Type B pancreatic cell (in vitro differentiated cells): ENCODE measurements around the gene GATA6. TPM values are rescaled to one million over a fixed set of nuclear protein-coding genes. Genes with fewer than 3 reads are reported as not detected.

Experiments
- DNase-seq: peaks from one replicate; pipeline ENCODE4 v3.0.0; 2021; ENCODE audit warnings: mixed read lengths; ENCODE audit not compliant: unreplicated experiment; ENCODE audit errors: extremely low spot score
- H3K27ac Mint-ChIP-seq: 2 replicates; pipeline ENCODE4 v1.8.0; 2021; ENCODE audit warnings: mild to moderate bottlenecking, mixed read lengths
- H3K27me3 Mint-ChIP-seq: 2 replicates; pipeline ENCODE4 v1.8.0; 2021; ENCODE audit warnings: mixed read lengths
- H3K36me3 Mint-ChIP-seq: 2 replicates; pipeline ENCODE4 v1.8.0; 2021; ENCODE audit warnings: mixed read lengths
- H3K4me1 Mint-ChIP-seq: one replicate; pipeline ENCODE4 v1.8.0; 2021; ENCODE audit warnings: mixed read lengths; ENCODE audit not compliant: unreplicated experiment
- H3K4me3 Mint-ChIP-seq: 2 replicates; pipeline ENCODE4 v1.8.0; 2021; ENCODE audit warnings: mild to moderate bottlenecking, mixed read lengths
- H3K9me3 Mint-ChIP-seq: 2 replicates; pipeline ENCODE4 v1.8.0; 2021; ENCODE audit warnings: mixed read lengths
- CTCF ChIP-seq: fragments of 200-600 bp; sonication (generic); conservative IDR thresholded peaks from 2 replicates; pipeline ENCODE4 v1.5.0; 2021; ENCODE audit warnings: antibody characterized with exemption, mild to moderate bottlenecking
- total RNA-seq: library from RNA; stranded (reverse); gene quantifications from 2 replicates; pipeline ENCODE4 v1.2.1, GENCODE V29; 2021; ENCODE audit warnings: low replicate concordance

GATA6 gene
- total RNA-seq, 1 donor from 2014 or later: 37.7 TPM

DNA sequence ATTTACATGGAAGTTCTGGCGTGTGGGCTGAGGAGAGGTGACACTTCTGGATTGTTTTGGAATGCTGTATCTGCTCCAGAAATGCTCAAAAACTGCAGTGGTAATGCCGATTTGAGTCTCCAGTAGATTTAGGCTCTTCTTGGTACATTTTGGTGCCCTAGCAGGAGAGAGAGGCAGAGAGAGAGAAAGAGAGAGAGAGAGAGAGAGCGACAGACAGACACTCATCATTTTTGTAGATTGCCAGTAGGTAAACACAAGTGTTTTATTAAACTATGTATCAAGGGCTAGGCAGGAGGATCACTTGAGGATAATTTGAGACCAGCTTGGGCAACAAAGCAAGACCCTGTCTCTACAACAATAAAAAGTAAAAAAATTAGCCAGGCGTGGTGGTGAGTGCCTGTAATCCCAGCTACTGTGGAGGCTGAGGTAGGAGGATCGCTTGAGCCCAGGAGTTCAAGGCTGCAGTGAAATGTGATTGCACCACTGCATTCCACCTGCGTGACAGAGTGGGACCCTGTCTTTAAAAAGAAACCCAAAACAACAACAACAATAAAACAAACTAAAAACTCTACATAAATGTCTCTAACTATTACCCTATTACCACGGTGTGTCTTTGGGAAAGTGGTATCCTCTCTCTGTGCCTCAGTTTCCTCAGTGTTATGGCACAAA lies 60.2 kb downstream of the GATA6 start:
- TF ChIP-seq CTCF: no peak
- peaks cover 3% of the 10 kb centered on the region for H3K27me3 Mint-ChIP-seq
- no peaks in the 10 kb centered on the region for H3K4me1 Mint-ChIP-seq
- DNase-seq: no peak
- H3K9me3 Mint-ChIP-seq: no peaks in the 10 kb centered on the region
- H3K27ac Mint-ChIP-seq: no peak overlapping the region
- no peaks in the 10 kb centered on the region for H3K36me3 Mint-ChIP-seq
- no peak overlapping the region for H3K4me3 Mint-ChIP-seq

- Mint-ChIP-seq H3K27ac (no peak overlapping the region), H3K9me3 (no peaks in the 10 kb centered on the region), H3K4me3 (no peak overlapping the region), H3K4me1 (no peaks in the 10 kb centered on the region), H3K27me3 (peaks cover 3% of the 10 kb centered on the region), H3K36me3 (no peaks in the 10 kb centered on the region)
- no peak for DNase-seq
- TF ChIP-seq CTCF: no peak
Measured at GRCh38 chr18:22230471-22230945, 61.1 kb downstream of the GATA6 start.

DNA sequence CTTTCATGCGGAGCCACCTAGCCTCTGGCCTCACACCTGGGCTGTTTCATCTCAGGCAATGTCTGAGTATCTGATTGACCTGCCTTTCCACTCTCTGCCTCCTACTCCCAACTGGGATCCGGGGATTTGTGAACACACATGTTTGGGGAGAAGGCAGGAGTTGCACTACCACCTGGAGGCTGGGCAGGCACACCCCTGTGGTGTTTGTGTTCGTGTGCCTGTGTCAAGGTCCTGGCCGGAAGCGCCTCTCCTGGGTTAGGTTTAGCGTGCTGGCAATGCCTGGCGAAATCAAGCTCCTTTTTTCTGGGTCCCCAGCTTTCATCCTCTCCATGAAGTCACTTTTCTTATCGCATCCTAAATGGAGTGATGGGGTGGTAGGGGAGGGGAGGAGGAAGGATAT lies 63.9 kb downstream of the GATA6 start:
- H3K9me3 Mint-ChIP-seq: no peaks in the 10 kb centered on the region
- H3K27ac Mint-ChIP-seq: peak overlapping the region; percentile 46
- no peak for TF ChIP-seq CTCF
- peaks cover 3% of the 10 kb centered on the region for H3K27me3 Mint-ChIP-seq
- H3K36me3 Mint-ChIP-seq: no peaks in the 10 kb centered on the region
- DNase-seq: no peak
- H3K4me3 Mint-ChIP-seq: no peak overlapping the region
- no peaks in the 10 kb centered on the region for H3K4me1 Mint-ChIP-seq

DNA sequence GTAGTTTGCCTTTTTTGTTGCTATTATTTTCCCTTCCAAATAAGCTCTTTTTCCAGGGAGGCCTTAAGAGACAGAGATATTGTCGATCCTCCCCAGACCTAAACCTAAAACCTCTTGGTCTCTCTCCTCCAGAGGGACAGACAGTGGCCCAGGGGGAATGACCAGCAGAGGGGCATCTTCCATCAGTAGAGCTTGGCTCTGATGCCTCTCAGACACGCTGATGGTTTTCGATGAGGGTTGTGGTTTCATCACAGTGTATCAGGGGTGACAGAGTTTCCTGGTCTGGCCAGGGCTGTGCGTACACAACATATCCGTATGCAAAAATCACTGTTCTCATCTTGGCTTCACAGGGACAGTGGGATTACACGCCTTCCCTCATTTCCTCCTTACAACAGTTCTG lies 68.6 kb downstream of the GATA6 start:
- no peak overlapping the region for H3K27ac Mint-ChIP-seq
- DNase-seq: no peak
- no peaks in the 10 kb centered on the region for H3K36me3 Mint-ChIP-seq
- H3K4me3 Mint-ChIP-seq: no peak overlapping the region
- no peaks in the 10 kb centered on the region for H3K9me3 Mint-ChIP-seq
- H3K27me3 Mint-ChIP-seq: peaks cover 2% of the 10 kb centered on the region
- no peak for TF ChIP-seq CTCF
- peaks cover 5% of the 10 kb centered on the region for H3K4me1 Mint-ChIP-seq

GRCh38 chr18:22238681-22239080 lies 69.3 kb downstream of the GATA6 start:
- no peak overlapping the region for H3K4me3 Mint-ChIP-seq
- no peak overlapping the region for H3K27ac Mint-ChIP-seq
- H3K27me3 Mint-ChIP-seq: peaks cover 2% of the 10 kb centered on the region
- no peak for TF ChIP-seq CTCF
- no peaks in the 10 kb centered on the region for H3K9me3 Mint-ChIP-seq
- H3K4me1 Mint-ChIP-seq: peaks cover 5% of the 10 kb centered on the region
- DNase-seq: no peak
- no peaks in the 10 kb centered on the region for H3K36me3 Mint-ChIP-seq
